SK-N-SH treated with all-trans-retinoic acid at 6 μM for 48 hours (cell line): ENCODE measurements around the gene VCX2.

Experiments used
- CSDC2 ChIP-seq: fragments of 250-450 bp; sonication (Bioruptor Pico); IDR thresholded peaks from 2 replicates; pipeline ENCODE4 v1.5.0; 2020; ENCODE audit warnings: mild to moderate bottlenecking, moderate library complexity
- ESRRG ChIP-seq: fragments of 250-450 bp; sonication (Bioruptor Pico); IDR thresholded peaks from 2 replicates; pipeline ENCODE4 v1.6.1; 2021; ENCODE audit warnings: mild to moderate bottlenecking
- PPARA ChIP-seq: fragments of 250-450 bp; sonication (Bioruptor Pico); IDR thresholded peaks from 2 replicates; pipeline ENCODE4 v1.5.0; 2020; ENCODE audit warnings: mild to moderate bottlenecking, borderline replicate concordance
- RARB ChIP-seq: fragments of 250-450 bp; sonication (Bioruptor Pico); IDR thresholded peaks from 2 replicates; pipeline ENCODE4 v1.8.0; 2021; ENCODE audit warnings: mild to moderate bottlenecking, moderate library complexity
- ZFP30 ChIP-seq: fragments of 450-650 bp; formaldehyde crosslinking; IDR thresholded peaks from 2 replicates; pipeline ENCODE4 v1.5.0; 2022; ENCODE audit warnings: mild to moderate bottlenecking, moderate library complexity

- TF ChIP-seq ZFP30 (no peak), RARB (CRISPR knock-in tag) (no peak), PPARA (CRISPR knock-in tag) (no peak), CSDC2 (no peak), ESRRG (CRISPR knock-in tag) (no peak)
Observed at GRCh38 chrX:8138252-8138651, 32.8 kb downstream of the VCX2 start.
